H9 (cell line): ENCODE measurements around the gene SPPL3. TPM values are rescaled to one million over a fixed set of nuclear protein-coding genes. Genes with fewer than 3 reads are reported as not detected.

Experiments used
- DNase-seq: peaks from one replicate; pipeline ENCODE4 v3.0.0-alpha.2; 2017
- H2AFZ ChIP-seq: one replicate; pipeline ENCODE4 v1.6.1; 2013; ENCODE audit warnings: mild to moderate bottlenecking, low read length, control low read depth, moderate library complexity
- H2AK5ac ChIP-seq: 2 replicates; pipeline ENCODE4 v1.6.1; 2013; ENCODE audit warnings: low read length, control low read depth, mixed read lengths; ENCODE audit not compliant: insufficient read length
- H2BK120ac ChIP-seq: one replicate; pipeline ENCODE4 v1.6.1; 2013; ENCODE audit warnings: low read depth, mild to moderate bottlenecking, low read length, control low read depth, inconsistent platforms; ENCODE audit not compliant: poor library complexity, severe bottlenecking
- H2BK12ac ChIP-seq: 2 replicates; pipeline ENCODE4 v1.6.1; 2013; ENCODE audit warnings: low read length, control low read depth, mixed read lengths, low read depth; ENCODE audit not compliant: insufficient read length
- H2BK15ac ChIP-seq: 2 replicates; pipeline ENCODE4 v1.6.1; 2013; ENCODE audit warnings: low read depth, low read length, control low read depth
- H2BK20ac ChIP-seq: one replicate; pipeline ENCODE4 v1.6.1; 2013; ENCODE audit warnings: low read depth, mild to moderate bottlenecking, low read length, control low read depth, inconsistent platforms; ENCODE audit not compliant: poor library complexity, severe bottlenecking
- H2BK5ac ChIP-seq: 2 replicates; pipeline ENCODE4 v1.6.1; 2013; ENCODE audit warnings: low read length, control low read depth, mixed read lengths; ENCODE audit not compliant: insufficient read length
- H3K14ac ChIP-seq: 2 replicates; pipeline ENCODE4 v1.6.1; 2013; ENCODE audit warnings: low read length, control low read depth; ENCODE audit not compliant: insufficient read depth
- H3K18ac ChIP-seq: 2 replicates; pipeline ENCODE4 v1.6.1; 2013; ENCODE audit warnings: low read depth, mild to moderate bottlenecking, mixed read lengths, low read length, control low read depth; ENCODE audit not compliant: insufficient read length
- H3K23ac ChIP-seq: 2 replicates; pipeline ENCODE4 v1.6.1; 2013; ENCODE audit warnings: low read length, control low read depth, mixed read lengths, low read depth; ENCODE audit not compliant: insufficient read length
- H3K23me2 ChIP-seq: 2 replicates; pipeline ENCODE4 v1.6.1; 2013; ENCODE audit warnings: low read depth, mild to moderate bottlenecking, mixed read lengths, low read length, control low read depth; ENCODE audit not compliant: insufficient read length, poor library complexity, severe bottlenecking
- H3K27ac ChIP-seq: 2 replicates; pipeline ENCODE4 v1.5.1; 2013; ENCODE audit warnings: low read length, control low read depth, mixed read lengths, low read depth; ENCODE audit not compliant: insufficient read length
- H3K27me3 ChIP-seq: 2 replicates; pipeline ENCODE4 v1.6.1; 2013; ENCODE audit warnings: low read length, control low read depth, inconsistent platforms; ENCODE audit not compliant: insufficient read depth
- H3K4ac ChIP-seq: 2 replicates; pipeline ENCODE4 v1.6.1; 2013; ENCODE audit warnings: low read depth, mild to moderate bottlenecking, control low read depth, inconsistent platforms, low read length, moderate library complexity
- H3K4me1 ChIP-seq: 2 replicates; pipeline ENCODE4 v1.6.1; 2013; ENCODE audit warnings: low read length, control low read depth, inconsistent platforms; ENCODE audit not compliant: insufficient read depth
- H3K4me2 ChIP-seq: 2 replicates; pipeline ENCODE4 v1.6.1; 2013; ENCODE audit warnings: low read length, control low read depth, mixed read lengths; ENCODE audit not compliant: insufficient read length, insufficient read depth
- H3K56ac ChIP-seq: 2 replicates; pipeline ENCODE4 v1.6.1; 2013; ENCODE audit warnings: low read depth, mild to moderate bottlenecking, mixed read lengths, low read length, control low read depth; ENCODE audit not compliant: insufficient read length
- H3K79me1 ChIP-seq: 2 replicates; pipeline ENCODE4 v1.6.1; 2013; ENCODE audit warnings: low read depth, mild to moderate bottlenecking, moderate library complexity, low read length, control low read depth, inconsistent platforms; ENCODE audit not compliant: insufficient read depth, poor library complexity, severe bottlenecking
- H3K79me2 ChIP-seq: 2 replicates; pipeline ENCODE4 v1.6.1; 2013; ENCODE audit warnings: low read length, control low read depth, inconsistent platforms; ENCODE audit not compliant: insufficient read depth
- H3K9ac ChIP-seq: 2 replicates; pipeline ENCODE4 v1.6.1; 2013; ENCODE audit warnings: low read length, control low read depth, mixed read lengths; ENCODE audit not compliant: insufficient read length; ENCODE audit errors: extremely low read depth
- H3K9me3 ChIP-seq: one replicate; pipeline ENCODE4 v1.6.1; 2013; ENCODE audit warnings: low read depth, low read length, inconsistent platforms; ENCODE audit not compliant: control insufficient read depth
- H3T11ph ChIP-seq: one replicate; pipeline ENCODE4 v1.6.1; 2013; ENCODE audit warnings: mild to moderate bottlenecking, low read length, control low read depth, inconsistent platforms
- H4K20me1 ChIP-seq: one replicate; pipeline ENCODE4 v1.6.1; 2013; ENCODE audit not compliant: control insufficient read depth, insufficient read length, insufficient read depth
- H4K5ac ChIP-seq: 2 replicates; pipeline ENCODE4 v1.6.1; 2013; ENCODE audit warnings: low read depth, mild to moderate bottlenecking, mixed read lengths, low read length, control low read depth; ENCODE audit not compliant: insufficient read length
- H4K8ac ChIP-seq: replicated peaks from 2 replicates; pipeline ENCODE4 v1.6.1; 2013; ENCODE audit warnings: low read length, control low read depth, mixed read lengths, low read depth; ENCODE audit not compliant: insufficient read length
- H4K91ac ChIP-seq: 2 replicates; pipeline ENCODE4 v1.6.1; 2013; ENCODE audit warnings: low read depth, mild to moderate bottlenecking, moderate library complexity, mixed read lengths, low read length, control low read depth; ENCODE audit not compliant: insufficient read length
- H3K27ac Mint-ChIP-seq, 3 experiments: 2 replicates in 2 of 3; 3 replicates in 1 of 3; pipeline ENCODE4 v1.8.0; 2020 to 2021; ENCODE audit warnings: mixed read lengths in 3 of 3, mild to moderate bottlenecking in 1 of 3, moderate library complexity in 1 of 3
- H3K27me3 Mint-ChIP-seq: 2 replicates; pipeline ENCODE4 v1.8.0; 2021; ENCODE audit warnings: low read depth, mild to moderate bottlenecking, moderate library complexity, mixed read lengths
- H3K36me3 Mint-ChIP-seq, 3 experiments: 2 replicates in 2 of 3; 3 replicates in 1 of 3; pipeline ENCODE4 v1.8.0; 2020 to 2021; ENCODE audit warnings: low read depth in 3 of 3, mixed read lengths in 3 of 3; ENCODE audit not compliant: insufficient read depth in 1 of 3
- H3K4me1 Mint-ChIP-seq, 2 experiments: 2 replicates each; pipeline ENCODE4 v1.8.0; 2020; ENCODE audit warnings: mixed read lengths in 2 of 2
- H3K4me3 Mint-ChIP-seq, 2 experiments: 2 replicates in 1 of 2; 3 replicates in 1 of 2; pipeline ENCODE4 v1.8.0; 2020 to 2021; ENCODE audit warnings: mild to moderate bottlenecking in 2 of 2, mixed read lengths in 2 of 2, moderate library complexity in 1 of 2
- H3K9me3 Mint-ChIP-seq, 2 experiments: 2 replicates in 1 of 2; 3 replicates in 1 of 2; pipeline ENCODE4 v1.8.0; 2020; ENCODE audit warnings: mild to moderate bottlenecking in 2 of 2, mixed read lengths in 2 of 2, moderate library complexity in 1 of 2
- WGBS: extraction: QIAGEN DNeasy Blood & Tissue Kit; methylation state at CpG from one replicate; pipeline ENCODE4 v1.1.7; 2013; ENCODE audit warnings: missing lambda C conversion rate, low lambda C conversion rate, mixed read lengths; ENCODE audit not compliant: insufficient read length; ENCODE audit errors: extremely low coverage; 5-methylcytosine and 5-hydroxymethylcytosine counted together
- total RNA-seq: library from RNA; stranded (reverse); gene quantifications from 2 replicates; pipeline ENCODE4 v1.2.1, GENCODE V29; 2021
- TF ChIP-seq, protein P1 (sequence below): fragments of 200-600 bp; sonication (generic); conservative IDR thresholded peaks from 3 replicates; pipeline ENCODE4 v1.8.0; 2021; ENCODE audit warnings: antibody characterized with exemption, mild to moderate bottlenecking

SPPL3 gene
- total RNA-seq, 1 experiment from 2014 or later = 46.3 TPM

- DNase-seq = peak; percentile 81
- WGBS = no CpG with 5 or more reads among the region's 25 CpGs
Observed at GRCh38 chr12:120737557-120738251, 166.5 kb downstream of the SPPL3 start.

More at GRCh38 chr12:120737557-120738251, 166.5 kb downstream of the SPPL3 start:
- H3K56ac ChIP-seq = no peak overlapping the region
- no peak overlapping the region for H3K9ac ChIP-seq
- no peak overlapping the region; the same call in 1 of the 2 replicates for H2BK15ac ChIP-seq
- H3K18ac ChIP-seq = no peak overlapping the region
- H3K9me3 Mint-ChIP-seq = peaks cover 5 to 7% of the 10 kb centered on the region in 2 experiments; a peak in 2 of 5 replicates
- H3K79me1 ChIP-seq = no peaks in the 10 kb centered on the region
- peaks cover 5 to 12% (median 9%) of the 10 kb centered on the region in 3 experiments; a peak in 4 of 7 replicates for H3K36me3 Mint-ChIP-seq
- no peak overlapping the region for H4K8ac ChIP-seq
- no peaks in the 10 kb centered on the region for H3K4me1 ChIP-seq
- TF ChIP-seq, protein P1, sequence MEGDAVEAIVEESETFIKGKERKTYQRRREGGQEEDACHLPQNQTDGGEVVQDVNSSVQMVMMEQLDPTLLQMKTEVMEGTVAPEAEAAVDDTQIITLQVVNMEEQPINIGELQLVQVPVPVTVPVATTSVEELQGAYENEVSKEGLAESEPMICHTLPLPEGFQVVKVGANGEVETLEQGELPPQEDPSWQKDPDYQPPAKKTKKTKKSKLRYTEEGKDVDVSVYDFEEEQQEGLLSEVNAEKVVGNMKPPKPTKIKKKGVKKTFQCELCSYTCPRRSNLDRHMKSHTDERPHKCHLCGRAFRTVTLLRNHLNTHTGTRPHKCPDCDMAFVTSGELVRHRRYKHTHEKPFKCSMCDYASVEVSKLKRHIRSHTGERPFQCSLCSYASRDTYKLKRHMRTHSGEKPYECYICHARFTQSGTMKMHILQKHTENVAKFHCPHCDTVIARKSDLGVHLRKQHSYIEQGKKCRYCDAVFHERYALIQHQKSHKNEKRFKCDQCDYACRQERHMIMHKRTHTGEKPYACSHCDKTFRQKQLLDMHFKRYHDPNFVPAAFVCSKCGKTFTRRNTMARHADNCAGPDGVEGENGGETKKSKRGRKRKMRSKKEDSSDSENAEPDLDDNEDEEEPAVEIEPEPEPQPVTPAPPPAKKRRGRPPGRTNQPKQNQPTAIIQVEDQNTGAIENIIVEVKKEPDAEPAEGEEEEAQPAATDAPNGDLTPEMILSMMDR = peak; percentile 60
- no peak overlapping the region for H3K23ac ChIP-seq
- H2AK5ac ChIP-seq = no peak overlapping the region
- H3K79me2 ChIP-seq = no peaks in the 10 kb centered on the region
- H3K27me3 Mint-ChIP-seq = no peaks in the 10 kb centered on the region
- H3K14ac ChIP-seq = no peak overlapping the region
- no peak overlapping the region for H2BK12ac ChIP-seq
- H3K27ac ChIP-seq = no peak overlapping the region
- no peak overlapping the region for H2BK120ac ChIP-seq
- no peaks in the 10 kb centered on the region for H3K4me1 Mint-ChIP-seq
- H2AFZ ChIP-seq = no peak overlapping the region
- no peaks in the 10 kb centered on the region for H3K9me3 ChIP-seq
- peak overlapping the region in 1 of 3 experiments; percentile 95; a peak in 2 of 7 replicates for H3K27ac Mint-ChIP-seq
- H3K4me3 Mint-ChIP-seq = no peak overlapping the region
- H2BK20ac ChIP-seq = no peak overlapping the region
- H3K27me3 ChIP-seq = no peaks in the 10 kb centered on the region
- H4K20me1 ChIP-seq = no peaks in the 10 kb centered on the region
- H4K5ac ChIP-seq = no peak overlapping the region
- no peak overlapping the region for H3K4me2 ChIP-seq
- no peak overlapping the region for H4K91ac ChIP-seq
- H3K4ac ChIP-seq = no peak overlapping the region
- no peak overlapping the region for H2BK5ac ChIP-seq
- H3T11ph ChIP-seq = no peak overlapping the region
- no peaks in the 10 kb centered on the region for H3K23me2 ChIP-seq
